H9 (cell line): ENCODE measurements around the gene FAM227B. TPM values are rescaled to one million over a fixed set of nuclear protein-coding genes. Genes with fewer than 3 reads are reported as not detected.

ENCODE experiments used
- DNase-seq: peaks from one replicate; pipeline ENCODE4 v3.0.0-alpha.2; 2017
- H2AFZ ChIP-seq: one replicate; pipeline ENCODE4 v1.6.1; 2013; ENCODE audit warnings: mild to moderate bottlenecking, low read length, control low read depth, moderate library complexity
- H2AK5ac ChIP-seq: 2 replicates; pipeline ENCODE4 v1.6.1; 2013; ENCODE audit warnings: low read length, control low read depth, mixed read lengths; ENCODE audit not compliant: insufficient read length
- H2BK120ac ChIP-seq: one replicate; pipeline ENCODE4 v1.6.1; 2013; ENCODE audit warnings: low read depth, mild to moderate bottlenecking, low read length, control low read depth, inconsistent platforms; ENCODE audit not compliant: poor library complexity, severe bottlenecking
- H2BK12ac ChIP-seq: 2 replicates; pipeline ENCODE4 v1.6.1; 2013; ENCODE audit warnings: low read length, control low read depth, mixed read lengths, low read depth; ENCODE audit not compliant: insufficient read length
- H2BK15ac ChIP-seq: 2 replicates; pipeline ENCODE4 v1.6.1; 2013; ENCODE audit warnings: low read depth, low read length, control low read depth
- H2BK20ac ChIP-seq: one replicate; pipeline ENCODE4 v1.6.1; 2013; ENCODE audit warnings: low read depth, mild to moderate bottlenecking, low read length, control low read depth, inconsistent platforms; ENCODE audit not compliant: poor library complexity, severe bottlenecking
- H2BK5ac ChIP-seq: 2 replicates; pipeline ENCODE4 v1.6.1; 2013; ENCODE audit warnings: low read length, control low read depth, mixed read lengths; ENCODE audit not compliant: insufficient read length
- H3K14ac ChIP-seq: 2 replicates; pipeline ENCODE4 v1.6.1; 2013; ENCODE audit warnings: low read length, control low read depth; ENCODE audit not compliant: insufficient read depth
- H3K18ac ChIP-seq: 2 replicates; pipeline ENCODE4 v1.6.1; 2013; ENCODE audit warnings: low read depth, mild to moderate bottlenecking, mixed read lengths, low read length, control low read depth; ENCODE audit not compliant: insufficient read length
- H3K23ac ChIP-seq: 2 replicates; pipeline ENCODE4 v1.6.1; 2013; ENCODE audit warnings: low read length, control low read depth, mixed read lengths, low read depth; ENCODE audit not compliant: insufficient read length
- H3K23me2 ChIP-seq: 2 replicates; pipeline ENCODE4 v1.6.1; 2013; ENCODE audit warnings: low read depth, mild to moderate bottlenecking, mixed read lengths, low read length, control low read depth; ENCODE audit not compliant: insufficient read length, poor library complexity, severe bottlenecking
- H3K27ac ChIP-seq: 2 replicates; pipeline ENCODE4 v1.5.1; 2013; ENCODE audit warnings: low read length, control low read depth, mixed read lengths, low read depth; ENCODE audit not compliant: insufficient read length
- H3K27me3 ChIP-seq: 2 replicates; pipeline ENCODE4 v1.6.1; 2013; ENCODE audit warnings: low read length, control low read depth, inconsistent platforms; ENCODE audit not compliant: insufficient read depth
- H3K4ac ChIP-seq: 2 replicates; pipeline ENCODE4 v1.6.1; 2013; ENCODE audit warnings: low read depth, mild to moderate bottlenecking, control low read depth, inconsistent platforms, low read length, moderate library complexity
- H3K4me1 ChIP-seq: 2 replicates; pipeline ENCODE4 v1.6.1; 2013; ENCODE audit warnings: low read length, control low read depth, inconsistent platforms; ENCODE audit not compliant: insufficient read depth
- H3K4me2 ChIP-seq: 2 replicates; pipeline ENCODE4 v1.6.1; 2013; ENCODE audit warnings: low read length, control low read depth, mixed read lengths; ENCODE audit not compliant: insufficient read length, insufficient read depth
- H3K56ac ChIP-seq: 2 replicates; pipeline ENCODE4 v1.6.1; 2013; ENCODE audit warnings: low read depth, mild to moderate bottlenecking, mixed read lengths, low read length, control low read depth; ENCODE audit not compliant: insufficient read length
- H3K79me1 ChIP-seq: 2 replicates; pipeline ENCODE4 v1.6.1; 2013; ENCODE audit warnings: low read depth, mild to moderate bottlenecking, moderate library complexity, low read length, control low read depth, inconsistent platforms; ENCODE audit not compliant: insufficient read depth, poor library complexity, severe bottlenecking
- H3K79me2 ChIP-seq: 2 replicates; pipeline ENCODE4 v1.6.1; 2013; ENCODE audit warnings: low read length, control low read depth, inconsistent platforms; ENCODE audit not compliant: insufficient read depth
- H3K9ac ChIP-seq: 2 replicates; pipeline ENCODE4 v1.6.1; 2013; ENCODE audit warnings: low read length, control low read depth, mixed read lengths; ENCODE audit not compliant: insufficient read length; ENCODE audit errors: extremely low read depth
- H3K9me3 ChIP-seq: one replicate; pipeline ENCODE4 v1.6.1; 2013; ENCODE audit warnings: low read depth, low read length, inconsistent platforms; ENCODE audit not compliant: control insufficient read depth
- H3T11ph ChIP-seq: one replicate; pipeline ENCODE4 v1.6.1; 2013; ENCODE audit warnings: mild to moderate bottlenecking, low read length, control low read depth, inconsistent platforms
- H4K20me1 ChIP-seq: one replicate; pipeline ENCODE4 v1.6.1; 2013; ENCODE audit not compliant: control insufficient read depth, insufficient read length, insufficient read depth
- H4K5ac ChIP-seq: 2 replicates; pipeline ENCODE4 v1.6.1; 2013; ENCODE audit warnings: low read depth, mild to moderate bottlenecking, mixed read lengths, low read length, control low read depth; ENCODE audit not compliant: insufficient read length
- H4K8ac ChIP-seq: replicated peaks from 2 replicates; pipeline ENCODE4 v1.6.1; 2013; ENCODE audit warnings: low read length, control low read depth, mixed read lengths, low read depth; ENCODE audit not compliant: insufficient read length
- H4K91ac ChIP-seq: 2 replicates; pipeline ENCODE4 v1.6.1; 2013; ENCODE audit warnings: low read depth, mild to moderate bottlenecking, moderate library complexity, mixed read lengths, low read length, control low read depth; ENCODE audit not compliant: insufficient read length
- H3K27ac Mint-ChIP-seq, 3 experiments: 2 replicates in 2 of 3; 3 replicates in 1 of 3; pipeline ENCODE4 v1.8.0; 2020 to 2021; ENCODE audit warnings: mixed read lengths in 3 of 3, mild to moderate bottlenecking in 1 of 3, moderate library complexity in 1 of 3
- H3K27me3 Mint-ChIP-seq: 2 replicates; pipeline ENCODE4 v1.8.0; 2021; ENCODE audit warnings: low read depth, mild to moderate bottlenecking, moderate library complexity, mixed read lengths
- H3K36me3 Mint-ChIP-seq, 3 experiments: 2 replicates in 2 of 3; 3 replicates in 1 of 3; pipeline ENCODE4 v1.8.0; 2020 to 2021; ENCODE audit warnings: low read depth in 3 of 3, mixed read lengths in 3 of 3; ENCODE audit not compliant: insufficient read depth in 1 of 3
- H3K4me1 Mint-ChIP-seq, 2 experiments: 2 replicates each; pipeline ENCODE4 v1.8.0; 2020; ENCODE audit warnings: mixed read lengths in 2 of 2
- H3K4me3 Mint-ChIP-seq, 2 experiments: 2 replicates in 1 of 2; 3 replicates in 1 of 2; pipeline ENCODE4 v1.8.0; 2020 to 2021; ENCODE audit warnings: mild to moderate bottlenecking in 2 of 2, mixed read lengths in 2 of 2, moderate library complexity in 1 of 2
- H3K9me3 Mint-ChIP-seq, 2 experiments: 2 replicates in 1 of 2; 3 replicates in 1 of 2; pipeline ENCODE4 v1.8.0; 2020; ENCODE audit warnings: mild to moderate bottlenecking in 2 of 2, mixed read lengths in 2 of 2, moderate library complexity in 1 of 2
- CTCF ChIP-seq: fragments of 200-600 bp; sonication (generic); conservative IDR thresholded peaks from 3 replicates; pipeline ENCODE4 v1.8.0; 2021; ENCODE audit warnings: antibody characterized with exemption, mild to moderate bottlenecking
- WGBS: extraction: QIAGEN DNeasy Blood & Tissue Kit; methylation state at CpG from one replicate; pipeline ENCODE4 v1.1.7; 2013; ENCODE audit warnings: missing lambda C conversion rate, low lambda C conversion rate, mixed read lengths; ENCODE audit not compliant: insufficient read length; ENCODE audit errors: extremely low coverage; 5-methylcytosine and 5-hydroxymethylcytosine counted together
- total RNA-seq: library from RNA; stranded (reverse); gene quantifications from 2 replicates; pipeline ENCODE4 v1.2.1, GENCODE V29; 2021

Gene FAM227B
- total RNA-seq, 1 experiment from 2014 or later, result 5.5 TPM

- DNase-seq, result no peak
- H3K9me3 Mint-ChIP-seq, result no peaks in the 10 kb centered on the region
- H3K27me3 ChIP-seq, result no peaks in the 10 kb centered on the region
- H4K91ac ChIP-seq, result no peak overlapping the region
- H3K4me3 Mint-ChIP-seq, result no peak overlapping the region
- no peak overlapping the region for H4K8ac ChIP-seq
- no peak overlapping the region for H3K27ac ChIP-seq
- no peak overlapping the region for H3K18ac ChIP-seq
- peak overlapping the region; percentile 59 for H2BK12ac ChIP-seq
- no peaks in the 10 kb centered on the region for H3K79me2 ChIP-seq
- no peak overlapping the region for H2BK20ac ChIP-seq
- H3K56ac ChIP-seq, result no peak overlapping the region
- no peaks in the 10 kb centered on the region for H3K23me2 ChIP-seq
- no peak overlapping the region for H3K4me2 ChIP-seq
- H3K27me3 Mint-ChIP-seq, result no peaks in the 10 kb centered on the region
- H3T11ph ChIP-seq, result no peak overlapping the region
- no peak overlapping the region for H3K4ac ChIP-seq
- H2BK120ac ChIP-seq, result no peak overlapping the region
- peaks cover 7% of the 10 kb centered on the region; the same call in 1 of the 2 replicates for H3K4me1 ChIP-seq
- H3K9me3 ChIP-seq, result no peaks in the 10 kb centered on the region
- no peak overlapping the region for H2BK5ac ChIP-seq
- H4K5ac ChIP-seq, result no peak overlapping the region
- H3K9ac ChIP-seq, result no peak overlapping the region
- H3K27ac Mint-ChIP-seq, result peak overlapping the region; percentile 92 to 97 (median 97)
- H3K14ac ChIP-seq, result no peak overlapping the region
- peaks cover 48 to 70% of the 10 kb centered on the region in 2 experiments for H3K4me1 Mint-ChIP-seq
- H4K20me1 ChIP-seq, result no peaks in the 10 kb centered on the region
- H2AFZ ChIP-seq, result no peak overlapping the region
- no peak overlapping the region for H3K23ac ChIP-seq
- no peak for TF ChIP-seq CTCF
- H2AK5ac ChIP-seq, result no peak overlapping the region
- no peak overlapping the region for H2BK15ac ChIP-seq
- WGBS, result no CpG with 5 or more reads among the region's 4 CpGs
- H3K36me3 Mint-ChIP-seq, result peaks cover 0 to 2% (median under 1%) of the 10 kb centered on the region in 3 experiments; a peak in 2 of 7 replicates
- H3K79me1 ChIP-seq, result no peaks in the 10 kb centered on the region
Measured at GRCh38 chr15:49327927-49328326, 292.7 kb downstream of the FAM227B start.
